ENCODE measurements around the gene ARL5B.

ARL5B gene

DNA sequence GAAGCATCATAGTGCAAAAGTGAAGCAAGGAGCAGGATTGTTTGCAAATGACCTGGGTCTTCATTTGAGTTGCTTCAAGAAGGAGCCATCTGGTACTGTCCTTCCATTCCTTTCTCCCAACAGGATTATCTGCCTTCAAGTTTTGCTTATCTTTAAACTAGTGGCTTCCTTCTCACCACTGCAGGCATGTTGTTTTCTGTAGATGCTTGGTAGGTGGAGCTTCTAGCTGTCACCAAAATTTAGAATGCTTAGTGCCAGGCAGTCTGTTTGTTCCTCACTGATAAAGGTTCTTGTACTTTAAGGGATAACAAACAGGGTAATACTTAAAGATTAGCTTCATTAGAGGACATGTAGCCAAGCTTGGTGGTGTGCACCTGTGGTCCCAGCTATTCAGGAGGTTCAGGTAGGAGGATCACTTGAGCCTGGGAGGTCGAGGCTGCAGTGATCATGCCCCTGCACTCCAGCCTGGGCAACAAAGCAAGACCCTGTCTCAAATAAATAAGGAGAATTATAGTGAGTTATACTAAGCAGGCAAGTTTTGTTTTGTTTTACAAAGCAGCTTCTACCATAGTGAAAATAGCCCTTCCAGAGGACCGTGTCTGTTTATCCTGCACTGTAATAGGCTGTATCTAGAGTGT lies 5.7 kb downstream of the ARL5B start:
- H3K9ac ChIP-seq (ENCODE audit: low read length) = no peak overlapping the region
- no peaks in the 10 kb centered on the region for H3K9me3 ChIP-seq (ENCODE audit: insufficient read depth, low read length)
- peaks cover 91% of the 10 kb centered on the region for H3K79me2 ChIP-seq (ENCODE audit: insufficient read depth, low read length)
- H3K36me3 ChIP-seq (ENCODE audit: low read length) = peaks cover 15% of the 10 kb centered on the region; the same call in 1 of the 2 replicates
- peaks cover 27% of the 10 kb centered on the region for H4K20me1 ChIP-seq (ENCODE audit: low read depth, low read length)
- H3K27ac ChIP-seq (ENCODE audit: low read depth, low read length) = no peak overlapping the region
- H2AFZ ChIP-seq (ENCODE audit: low read depth, low read length, severe bottlenecking) = no peak overlapping the region
- 0 out of 2 replicates have a peak, but pooled peaks cover 4% of the 10 kb centered on the region for H3F3A ChIP-seq (ENCODE audit: insufficient read depth)
- H3K4me2 ChIP-seq (ENCODE audit: low read depth, low read length, poor library complexity, severe bottlenecking) = no peak overlapping the region
- no peaks in the 10 kb centered on the region for H3K27me3 ChIP-seq (ENCODE audit: low read length)
- TF ChIP-seq, protein P1, sequence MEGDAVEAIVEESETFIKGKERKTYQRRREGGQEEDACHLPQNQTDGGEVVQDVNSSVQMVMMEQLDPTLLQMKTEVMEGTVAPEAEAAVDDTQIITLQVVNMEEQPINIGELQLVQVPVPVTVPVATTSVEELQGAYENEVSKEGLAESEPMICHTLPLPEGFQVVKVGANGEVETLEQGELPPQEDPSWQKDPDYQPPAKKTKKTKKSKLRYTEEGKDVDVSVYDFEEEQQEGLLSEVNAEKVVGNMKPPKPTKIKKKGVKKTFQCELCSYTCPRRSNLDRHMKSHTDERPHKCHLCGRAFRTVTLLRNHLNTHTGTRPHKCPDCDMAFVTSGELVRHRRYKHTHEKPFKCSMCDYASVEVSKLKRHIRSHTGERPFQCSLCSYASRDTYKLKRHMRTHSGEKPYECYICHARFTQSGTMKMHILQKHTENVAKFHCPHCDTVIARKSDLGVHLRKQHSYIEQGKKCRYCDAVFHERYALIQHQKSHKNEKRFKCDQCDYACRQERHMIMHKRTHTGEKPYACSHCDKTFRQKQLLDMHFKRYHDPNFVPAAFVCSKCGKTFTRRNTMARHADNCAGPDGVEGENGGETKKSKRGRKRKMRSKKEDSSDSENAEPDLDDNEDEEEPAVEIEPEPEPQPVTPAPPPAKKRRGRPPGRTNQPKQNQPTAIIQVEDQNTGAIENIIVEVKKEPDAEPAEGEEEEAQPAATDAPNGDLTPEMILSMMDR (IDR thresholded peaks at IDR 0.05; ENCODE audit: insufficient read depth, low read length, poor library complexity, severe bottlenecking) = no peak
- no peak for TF ChIP-seq EZH2phosphoT487 (conservative IDR thresholded peaks at IDR 0.05; ENCODE audit: low read length)
- H3K9me2 ChIP-seq (replicated peaks; ENCODE audit: insufficient read depth, low read length) = no peaks in the 10 kb centered on the region
- H3K4me3 ChIP-seq (ENCODE audit: insufficient read depth, low read length, poor library complexity, severe bottlenecking) = no peak overlapping the region

DNA sequence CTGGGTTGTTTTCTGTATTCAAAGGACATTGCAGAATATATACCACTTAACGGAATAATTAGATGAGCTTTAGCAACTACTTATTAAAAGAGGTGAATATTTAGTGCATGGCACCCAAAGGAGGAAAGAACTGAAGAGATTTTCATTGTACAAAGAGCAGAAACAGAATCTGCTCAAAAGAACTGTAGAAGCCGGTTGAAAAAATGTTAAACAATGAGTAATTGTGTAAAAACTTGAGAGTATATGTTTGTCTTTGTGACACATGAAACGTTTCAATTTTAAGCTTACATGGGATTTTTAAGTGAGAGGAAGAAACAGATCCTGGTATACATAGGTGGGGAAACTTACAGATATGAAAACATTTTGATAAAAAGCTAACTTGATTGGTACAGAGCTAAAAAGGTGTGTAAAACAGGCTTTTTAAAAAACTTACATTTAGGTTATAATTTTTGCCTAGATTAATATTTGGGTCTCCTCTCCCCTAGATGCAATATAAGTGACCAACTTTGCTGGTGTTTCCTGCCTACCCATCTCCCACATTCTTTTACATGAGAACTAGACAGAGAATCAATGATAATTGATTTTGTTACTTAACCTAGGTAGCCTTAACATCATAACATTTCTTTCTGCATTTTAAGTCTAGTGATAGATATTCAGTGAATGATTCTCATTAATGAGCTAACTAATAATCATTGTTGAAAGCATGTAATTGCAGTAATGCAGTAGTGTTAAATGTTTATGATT lies 6.8 kb downstream of the ARL5B start:
- Histone ChIP-seq H3K9me3 (ENCODE audit: insufficient read depth, low read length) (no peaks in the 10 kb centered on the region), H3K79me2 (ENCODE audit: insufficient read depth, low read length) (peaks cover 84% of the 10 kb centered on the region), H3K4me3 (ENCODE audit: insufficient read depth, low read length, poor library complexity, severe bottlenecking) (no peak overlapping the region), H3K36me3 (ENCODE audit: low read length) (peaks cover 19% of the 10 kb centered on the region; the same call in 1 of the 2 replicates), H3K27me3 (ENCODE audit: low read length) (no peaks in the 10 kb centered on the region), H2AFZ (ENCODE audit: low read depth, low read length, severe bottlenecking) (no peak overlapping the region), H3K4me2 (ENCODE audit: low read depth, low read length, poor library complexity, severe bottlenecking) (no peak overlapping the region), H3K9ac (ENCODE audit: low read length) (no peak overlapping the region), H3K9me2 (replicated peaks; ENCODE audit: insufficient read depth, low read length) (no peaks in the 10 kb centered on the region), H3F3A (ENCODE audit: insufficient read depth) (0 out of 2 replicates have a peak, but pooled peaks cover 4% of the 10 kb centered on the region), H4K20me1 (ENCODE audit: low read depth, low read length) (peaks cover 26% of the 10 kb centered on the region), H3K27ac (ENCODE audit: low read depth, low read length) (no peak overlapping the region)
- TF ChIP-seq, protein P1 (IDR thresholded peaks at IDR 0.05; ENCODE audit: insufficient read depth, low read length, poor library complexity, severe bottlenecking) = no peak
- no peak for TF ChIP-seq EZH2phosphoT487 (conservative IDR thresholded peaks at IDR 0.05; ENCODE audit: low read length)

DNA sequence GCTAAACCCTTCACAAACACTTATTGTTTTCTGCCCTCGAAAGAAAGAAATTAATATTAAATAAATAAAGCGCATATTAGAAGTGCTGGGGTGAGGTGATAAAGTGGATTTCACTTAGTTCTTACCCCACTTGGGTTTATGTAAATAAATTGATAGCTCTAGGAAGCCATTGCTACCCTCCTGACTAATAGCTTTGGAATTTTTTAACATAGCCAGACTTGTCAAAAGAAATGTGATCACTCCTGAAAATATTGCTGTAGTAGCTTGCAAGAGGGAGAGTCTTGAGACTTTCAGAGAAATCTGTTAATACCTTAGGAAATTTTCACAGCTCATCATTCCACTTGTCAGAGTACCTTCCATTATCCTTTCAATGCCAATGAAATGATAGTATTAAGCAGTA lies 7.6 kb downstream of the ARL5B start:
- H3K9me2 ChIP-seq (replicated peaks; ENCODE audit: insufficient read depth, low read length) = no peaks in the 10 kb centered on the region
- H4K20me1 ChIP-seq (ENCODE audit: low read depth, low read length) = peaks cover 23% of the 10 kb centered on the region
- H3K9me3 ChIP-seq (ENCODE audit: insufficient read depth, low read length) = no peaks in the 10 kb centered on the region
- no peak overlapping the region for H3K4me3 ChIP-seq (ENCODE audit: insufficient read depth, low read length, poor library complexity, severe bottlenecking)
- no peaks in the 10 kb centered on the region for H3K27me3 ChIP-seq (ENCODE audit: low read length)
- H3K79me2 ChIP-seq (ENCODE audit: insufficient read depth, low read length) = peaks cover 76% of the 10 kb centered on the region
- peaks cover 20% of the 10 kb centered on the region; the same call in 1 of the 2 replicates for H3K36me3 ChIP-seq (ENCODE audit: low read length)
- H3F3A ChIP-seq (ENCODE audit: insufficient read depth) = 0 out of 2 replicates have a peak, but pooled peaks cover 4% of the 10 kb centered on the region
- H2AFZ ChIP-seq (ENCODE audit: low read depth, low read length, severe bottlenecking) = no peak overlapping the region
- H3K9ac ChIP-seq (ENCODE audit: low read length) = no peak overlapping the region
- H3K27ac ChIP-seq (ENCODE audit: low read depth, low read length) = no peak overlapping the region
- H3K4me2 ChIP-seq (ENCODE audit: low read depth, low read length, poor library complexity, severe bottlenecking) = no peak overlapping the region
- no peak for TF ChIP-seq EZH2phosphoT487 (conservative IDR thresholded peaks at IDR 0.05; ENCODE audit: low read length)
- TF ChIP-seq, protein P1 (IDR thresholded peaks at IDR 0.05; ENCODE audit: insufficient read depth, low read length, poor library complexity, severe bottlenecking) = no peak
